ENCODE results near the gene PSMB9.
"Not testable (repeated sequence)": the region's sequence is repeated elsewhere in the genome, so short reads cannot be mapped to it uniquely, and the experiment has no call there.

Gene PSMB9

DNA sequence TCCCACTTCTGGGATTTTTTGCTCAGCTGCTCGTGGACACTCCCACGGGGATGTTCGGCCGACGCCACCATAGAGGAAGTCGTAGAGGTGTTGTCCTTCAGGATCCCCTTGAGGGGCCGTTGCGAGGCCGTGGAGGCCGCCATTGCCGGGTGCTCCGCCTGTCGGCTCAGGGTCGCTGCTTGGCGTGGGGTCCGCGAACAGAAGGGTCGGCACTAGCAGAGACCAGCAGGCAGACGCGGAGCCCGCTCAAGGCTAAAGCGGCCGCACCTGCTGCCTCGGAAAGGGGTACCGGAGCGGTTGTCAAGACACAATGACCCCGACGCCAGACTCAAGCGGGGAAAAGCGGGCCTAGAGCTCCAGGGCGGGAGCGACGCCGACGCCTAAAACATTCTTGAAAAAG is 25.7 kb downstream of the PSMB9 start:
- Histone ChIP-seq H4K8ac (ENCODE audit: low read length) (no peak overlapping the region), H3K18ac (ENCODE audit: low read depth in 1 of 2, low read length in 2 of 2) (no peak overlapping the region), H3K4me2 (ENCODE audit: low read length, poor library complexity, severe bottlenecking) (no peak overlapping the region), H2AFZ (ENCODE audit: low read depth, low read length) (no peak overlapping the region), H3K4me3 (ENCODE audit: insufficient read depth in 1 of 2, low read depth in 1 of 2, low read length in 2 of 2) (no peak overlapping the region), H3K79me1 (replicated peaks; ENCODE audit: low read length, poor library complexity, severe bottlenecking) (no peaks in the 10 kb centered on the region), H3K9ac (ENCODE audit: low read length) (no peak overlapping the region), H2BK5ac (ENCODE audit: low read depth, low read length, poor library complexity, severe bottlenecking) (no peak overlapping the region), H3K4me1 (ENCODE audit: control insufficient read depth, insufficient read depth, low read depth, low read length) (no peaks in the 10 kb centered on the region), H2BK120ac (ENCODE audit: low read depth, low read length) (no peak overlapping the region), H2AK5ac (ENCODE audit: low read length, severe bottlenecking) (no peak overlapping the region), H2BK12ac (ENCODE audit: low read length in 2 of 2) (no peak overlapping the region), H3K27me3 (ENCODE audit: control insufficient read depth in 1 of 2, insufficient read depth in 1 of 2, low read length in 2 of 2) (no peaks in the 10 kb centered on the region), H3K27ac (ENCODE audit: low read length, poor library complexity, severe bottlenecking) (no peak overlapping the region), H2BK15ac (ENCODE audit: low read depth, poor library complexity, severe bottlenecking) (no peak overlapping the region), H3K23ac (ENCODE audit: low read length in 2 of 2) (no peak overlapping the region), H4K91ac (ENCODE audit: low read length) (no peak overlapping the region), H3K4ac (ENCODE audit: low read depth in 1 of 2, low read length in 2 of 2) (no peak overlapping the region), H3K36me3 (ENCODE audit: control insufficient read depth in 1 of 2, insufficient read depth in 2 of 2, low read depth in 1 of 2, low read length in 2 of 2) (no peaks in the 10 kb centered on the region), H3K9me3 (ENCODE audit: control insufficient read depth, low read length) (no peaks in the 10 kb centered on the region), H3K14ac (ENCODE audit: low read length in 2 of 2) (no peak overlapping the region)
- no peak for DNase-seq
- WGBS = 95% methylated on average over 35 of the region's 35 CpGs

DNA sequence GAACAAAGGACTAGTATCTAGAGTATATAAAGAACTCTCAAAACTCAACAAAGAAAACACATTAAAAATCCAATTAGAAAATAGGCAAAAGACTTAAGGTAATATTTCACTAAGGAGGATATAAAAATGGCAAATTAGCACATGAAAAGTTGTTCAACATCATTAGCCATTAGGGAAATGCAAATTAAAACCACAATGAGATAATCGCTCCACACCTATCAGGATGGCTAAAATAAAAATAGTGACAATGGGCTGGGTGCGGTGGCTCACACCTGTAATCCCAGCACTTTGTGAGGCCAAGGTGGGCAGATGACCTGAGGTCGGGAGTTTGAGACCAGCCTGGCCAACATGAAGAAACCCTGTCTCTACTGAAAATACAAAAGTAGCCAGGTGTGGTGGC is 27.0 kb downstream of the PSMB9 start:
- H4K8ac ChIP-seq (ENCODE audit: low read length); H3K4me2 ChIP-seq (ENCODE audit: low read length, poor library complexity, severe bottlenecking); H3K27ac ChIP-seq (ENCODE audit: low read length, poor library complexity, severe bottlenecking); H2BK15ac ChIP-seq (ENCODE audit: low read depth, poor library complexity, severe bottlenecking); H3K4me1 ChIP-seq (ENCODE audit: control insufficient read depth, insufficient read depth, low read depth, low read length); H3K4me3 ChIP-seq (ENCODE audit: insufficient read depth in 1 of 2, low read depth in 1 of 2, low read length in 2 of 2); H3K9me3 ChIP-seq (ENCODE audit: control insufficient read depth, low read length); H2BK5ac ChIP-seq (ENCODE audit: low read depth, low read length, poor library complexity, severe bottlenecking); H3K14ac ChIP-seq (ENCODE audit: low read length in 2 of 2); H3K36me3 ChIP-seq (ENCODE audit: control insufficient read depth in 1 of 2, insufficient read depth in 2 of 2, low read depth in 1 of 2, low read length in 2 of 2); H2BK12ac ChIP-seq (ENCODE audit: low read length in 2 of 2); H2AFZ ChIP-seq (ENCODE audit: low read depth, low read length); H2AK5ac ChIP-seq (ENCODE audit: low read length, severe bottlenecking); H2BK120ac ChIP-seq (ENCODE audit: low read depth, low read length); H3K27me3 ChIP-seq (ENCODE audit: control insufficient read depth in 1 of 2, insufficient read depth in 1 of 2, low read length in 2 of 2); H3K18ac ChIP-seq (ENCODE audit: low read depth in 1 of 2, low read length in 2 of 2); H3K9ac ChIP-seq (ENCODE audit: low read length); H4K91ac ChIP-seq (ENCODE audit: low read length); H3K79me1 ChIP-seq (replicated peaks; ENCODE audit: low read length, poor library complexity, severe bottlenecking); H3K4ac ChIP-seq (ENCODE audit: low read depth in 1 of 2, low read length in 2 of 2); DNase-seq; H3K23ac ChIP-seq (ENCODE audit: low read length in 2 of 2): not testable (repeated sequence)
- WGBS = 79% methylated on average over 3 of the region's 3 CpGs

DNA sequence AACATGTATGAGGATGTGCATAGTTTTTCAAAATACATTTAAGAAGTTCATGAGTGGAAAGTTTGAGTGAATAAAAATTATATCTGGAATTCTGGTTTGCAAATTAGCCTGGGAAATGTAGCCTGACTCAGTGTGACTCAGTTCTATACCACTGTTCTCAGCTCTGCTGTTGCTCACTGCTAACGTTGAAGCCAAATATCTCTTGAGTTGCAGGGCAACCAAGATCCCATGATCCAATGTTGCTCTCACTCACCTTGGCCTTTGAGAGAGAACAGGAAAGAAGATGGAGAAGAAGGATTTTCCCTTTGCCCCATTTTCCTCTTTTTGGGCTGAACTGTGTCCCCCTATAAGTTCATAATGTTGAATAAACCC is 28.9 kb downstream of the PSMB9 start:
- H2AK5ac ChIP-seq (ENCODE audit: low read length, severe bottlenecking) = no peak overlapping the region
- H3K4me2 ChIP-seq (ENCODE audit: low read length, poor library complexity, severe bottlenecking) = no peak overlapping the region
- H3K4me3 ChIP-seq (ENCODE audit: insufficient read depth in 1 of 2, low read depth in 1 of 2, low read length in 2 of 2) = no peak overlapping the region
- H2BK12ac ChIP-seq (ENCODE audit: low read length in 2 of 2) = no peak overlapping the region
- H2AFZ ChIP-seq (ENCODE audit: low read depth, low read length) = no peak overlapping the region
- no peak for DNase-seq
- H3K4me1 ChIP-seq (ENCODE audit: control insufficient read depth, insufficient read depth, low read depth, low read length) = peaks cover 4% of the 10 kb centered on the region
- H3K4ac ChIP-seq (ENCODE audit: low read depth in 1 of 2, low read length in 2 of 2) = no peak overlapping the region
- peaks cover 2% of the 10 kb centered on the region for H3K79me1 ChIP-seq (replicated peaks; ENCODE audit: low read length, poor library complexity, severe bottlenecking)
- no peak overlapping the region for H2BK5ac ChIP-seq (ENCODE audit: low read depth, low read length, poor library complexity, severe bottlenecking)
- H3K27me3 ChIP-seq (ENCODE audit: control insufficient read depth in 1 of 2, insufficient read depth in 1 of 2, low read length in 2 of 2) = no peaks in the 10 kb centered on the region
- H3K27ac ChIP-seq (ENCODE audit: low read length, poor library complexity, severe bottlenecking) = no peak overlapping the region
- H3K18ac ChIP-seq (ENCODE audit: low read depth in 1 of 2, low read length in 2 of 2) = no peak overlapping the region
- no peaks in the 10 kb centered on the region for H3K36me3 ChIP-seq (ENCODE audit: control insufficient read depth in 1 of 2, insufficient read depth in 2 of 2, low read depth in 1 of 2, low read length in 2 of 2)
- peak overlapping the region; percentile 45 for H3K9ac ChIP-seq (ENCODE audit: low read length)
- no peaks in the 10 kb centered on the region for H3K9me3 ChIP-seq (ENCODE audit: control insufficient read depth, low read length)
- no peak overlapping the region for H2BK15ac ChIP-seq (ENCODE audit: low read depth, poor library complexity, severe bottlenecking)
- H3K23ac ChIP-seq (ENCODE audit: low read length in 2 of 2) = no peak overlapping the region
- no peak overlapping the region for H2BK120ac ChIP-seq (ENCODE audit: low read depth, low read length)
- no peak overlapping the region for H4K8ac ChIP-seq (ENCODE audit: low read length)
- H4K91ac ChIP-seq (ENCODE audit: low read length) = no peak overlapping the region
- no peak overlapping the region for H3K14ac ChIP-seq (ENCODE audit: low read length in 2 of 2)
- WGBS = 0% methylated on average over 1 of the region's 1 CpG

DNA sequence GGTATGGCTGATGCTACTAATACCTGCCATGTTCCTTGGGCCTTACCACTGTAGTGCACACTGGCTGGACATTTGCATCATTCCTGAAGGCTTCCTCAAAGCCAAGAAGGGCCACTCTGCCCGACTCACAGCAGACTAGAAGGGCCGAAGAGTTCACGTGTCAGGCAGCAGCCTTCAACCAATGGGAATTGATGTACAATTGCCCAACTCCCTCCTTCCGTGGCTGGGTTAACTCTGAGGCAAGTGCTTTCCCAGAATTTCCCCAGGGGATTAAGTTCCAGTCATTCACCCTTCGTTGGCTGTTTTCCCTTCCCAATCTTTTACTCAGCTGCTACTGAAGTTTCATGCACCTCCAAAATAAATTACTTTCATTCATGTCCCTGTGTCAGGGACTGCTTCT is 29.8 kb downstream of the PSMB9 start:
- H3K14ac ChIP-seq (ENCODE audit: low read length in 2 of 2) = no peak overlapping the region
- no peak overlapping the region for H2BK15ac ChIP-seq (ENCODE audit: low read depth, poor library complexity, severe bottlenecking)
- H3K18ac ChIP-seq (ENCODE audit: low read depth in 1 of 2, low read length in 2 of 2) = no peak overlapping the region
- H2AFZ ChIP-seq (ENCODE audit: low read depth, low read length) = no peak overlapping the region
- H2BK12ac ChIP-seq (ENCODE audit: low read length in 2 of 2) = no peak overlapping the region
- H3K79me1 ChIP-seq (replicated peaks; ENCODE audit: low read length, poor library complexity, severe bottlenecking) = peaks cover 2% of the 10 kb centered on the region
- H4K91ac ChIP-seq (ENCODE audit: low read length) = no peak overlapping the region
- H3K4me3 ChIP-seq (ENCODE audit: insufficient read depth in 1 of 2, low read depth in 1 of 2, low read length in 2 of 2) = peak overlapping the region in 1 of 2 experiments; percentile 10
- no peak overlapping the region for H3K23ac ChIP-seq (ENCODE audit: low read length in 2 of 2)
- peak overlapping the region; percentile 52 for H3K9ac ChIP-seq (ENCODE audit: low read length)
- H3K4me1 ChIP-seq (ENCODE audit: control insufficient read depth, insufficient read depth, low read depth, low read length) = peaks cover 4% of the 10 kb centered on the region
- peak; percentile 81 for DNase-seq
- no peaks in the 10 kb centered on the region for H3K27me3 ChIP-seq (ENCODE audit: control insufficient read depth in 1 of 2, insufficient read depth in 1 of 2, low read length in 2 of 2)
- no peak overlapping the region for H2BK120ac ChIP-seq (ENCODE audit: low read depth, low read length)
- H3K4me2 ChIP-seq (ENCODE audit: low read length, poor library complexity, severe bottlenecking) = no peak overlapping the region
- no peaks in the 10 kb centered on the region for H3K9me3 ChIP-seq (ENCODE audit: control insufficient read depth, low read length)
- no peak overlapping the region for H4K8ac ChIP-seq (ENCODE audit: low read length)
- no peaks in the 10 kb centered on the region for H3K36me3 ChIP-seq (ENCODE audit: control insufficient read depth in 1 of 2, insufficient read depth in 2 of 2, low read depth in 1 of 2, low read length in 2 of 2)
- 21% methylated on average over 5 of the region's 5 CpGs for WGBS
- H3K27ac ChIP-seq (ENCODE audit: low read length, poor library complexity, severe bottlenecking) = no peak overlapping the region
- H2AK5ac ChIP-seq (ENCODE audit: low read length, severe bottlenecking) = no peak overlapping the region
- no peak overlapping the region for H3K4ac ChIP-seq (ENCODE audit: low read depth in 1 of 2, low read length in 2 of 2)
- H2BK5ac ChIP-seq (ENCODE audit: low read depth, low read length, poor library complexity, severe bottlenecking) = no peak overlapping the region
